ENCODE measurements around the gene NOP53. TPM values are rescaled to one million over a fixed set of nuclear protein-coding genes. Genes with fewer than 3 reads are reported as not detected.
"Not testable (repeated sequence)": the region's sequence is repeated elsewhere in the genome, so short reads cannot be mapped to it uniquely, and the experiment has no call there.

Gene NOP53
- total and polyA plus RNA-seq, 7 donors, result 96.3 to 268 (median 166) TPM

DNA sequence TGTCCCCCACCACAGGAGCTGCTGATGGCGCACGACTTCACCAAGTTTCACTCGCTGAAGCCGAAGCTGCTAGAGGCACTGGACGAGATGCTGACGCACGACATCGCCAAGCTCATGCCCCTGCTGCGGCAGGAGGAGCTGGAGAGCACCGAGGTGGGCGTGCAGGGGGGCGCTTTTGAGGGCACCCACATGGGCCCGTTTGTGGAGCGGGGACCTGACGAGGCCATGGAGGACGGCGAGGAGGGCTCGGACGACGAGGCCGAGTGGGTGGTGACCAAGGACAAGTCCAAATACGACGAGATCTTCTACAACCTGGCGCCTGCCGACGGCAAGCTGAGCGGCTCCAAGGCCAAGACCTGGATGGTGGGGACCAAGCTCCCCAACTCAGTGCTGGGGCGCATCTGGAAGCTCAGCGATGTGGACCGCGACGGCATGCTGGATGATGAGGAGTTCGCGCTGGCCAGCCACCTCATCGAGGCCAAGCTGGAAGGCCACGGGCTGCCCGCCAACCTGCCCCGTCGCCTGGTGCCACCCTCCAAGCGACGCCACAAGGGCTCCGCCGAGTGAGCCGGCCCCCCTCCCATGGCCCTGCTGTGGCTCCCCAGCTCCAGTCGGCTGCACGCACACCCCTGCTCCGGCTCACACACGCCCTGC lies 4.4 kb upstream of the NOP53 start:
- Histone ChIP-seq H3K36me3 (ENCODE audit: insufficient read depth in 1 of 2, low read depth in 1 of 2) (peaks cover 0 to 20% of the 10 kb centered on the region in 2 donors), H3K27me3 (ENCODE audit: insufficient read depth in 3 of 3, low read length in 2 of 3) (no peaks in the 10 kb centered on the region), H3K4me3 (no peak overlapping the region), H3K9me3 (no peaks in the 10 kb centered on the region), H3K27ac (no peak overlapping the region), H3K4me1 (peaks cover 21% of the 10 kb centered on the region)
- WGBS, 3 donors, result 68 to 72% (median 68%) methylated on average over 45 to 48 of the region's 48 CpGs
- intact Hi-C loops (cut with DNase I), result no loop called here
- no peak for ATAC-seq
- DNase-seq, result no peak
- TF ChIP-seq CTCF (IDR thresholded peaks at IDR 0.05), result no peak

DNA sequence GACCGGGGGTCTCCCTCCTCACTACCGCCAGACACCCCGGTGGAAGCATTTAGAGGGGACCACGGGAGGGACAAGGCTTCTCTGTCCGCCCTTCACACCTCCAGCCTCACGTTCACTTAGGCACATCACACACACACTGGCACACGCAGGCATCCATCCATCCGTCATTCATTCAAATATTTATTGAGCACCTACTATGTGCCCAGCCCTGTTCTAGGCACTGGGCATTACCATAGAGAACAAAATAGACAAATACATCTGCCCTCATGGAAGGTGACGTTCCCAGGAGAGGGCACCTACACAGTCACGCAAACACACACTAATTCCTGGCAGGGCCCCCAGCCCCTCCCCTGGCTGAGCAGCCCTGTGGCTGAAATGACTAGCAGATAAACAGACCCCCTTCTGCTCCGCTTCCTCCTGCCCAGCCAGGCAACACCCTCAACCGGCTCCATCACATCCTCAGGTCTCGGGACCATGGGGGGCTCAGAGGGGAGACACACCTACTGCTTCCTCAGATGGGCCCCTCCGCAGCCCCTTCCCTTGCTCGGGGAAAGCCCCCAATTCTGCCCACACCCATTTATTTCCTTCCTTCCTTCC lies 3.7 kb upstream of the NOP53 start:
- TF ChIP-seq CTCF (IDR thresholded peaks at IDR 0.05), result no peak
- H3K27ac ChIP-seq, result peak overlapping the region; percentile 79
- WGBS, 3 donors, result 76 to 82% (median 78%) methylated on average over 13 to 15 of the region's 15 CpGs
- H3K4me1 ChIP-seq, result peaks cover 27% of the 10 kb centered on the region
- H3K27me3 ChIP-seq (ENCODE audit: insufficient read depth in 3 of 3, low read length in 2 of 3), result no peaks in the 10 kb centered on the region
- no peaks in the 10 kb centered on the region for H3K9me3 ChIP-seq
- no peak for ATAC-seq
- intact Hi-C loops (cut with DNase I), result loop anchor here in 1 of 2 donors (2.0 kb wide), 1 partner anchor 27 kb away; no protein-coding TSS in a partner anchor
- peaks cover 0 to 18% of the 10 kb centered on the region in 2 donors for H3K36me3 ChIP-seq (ENCODE audit: insufficient read depth in 1 of 2, low read depth in 1 of 2)
- H3K4me3 ChIP-seq, result no peak overlapping the region
- DNase-seq, result no peak

DNA sequence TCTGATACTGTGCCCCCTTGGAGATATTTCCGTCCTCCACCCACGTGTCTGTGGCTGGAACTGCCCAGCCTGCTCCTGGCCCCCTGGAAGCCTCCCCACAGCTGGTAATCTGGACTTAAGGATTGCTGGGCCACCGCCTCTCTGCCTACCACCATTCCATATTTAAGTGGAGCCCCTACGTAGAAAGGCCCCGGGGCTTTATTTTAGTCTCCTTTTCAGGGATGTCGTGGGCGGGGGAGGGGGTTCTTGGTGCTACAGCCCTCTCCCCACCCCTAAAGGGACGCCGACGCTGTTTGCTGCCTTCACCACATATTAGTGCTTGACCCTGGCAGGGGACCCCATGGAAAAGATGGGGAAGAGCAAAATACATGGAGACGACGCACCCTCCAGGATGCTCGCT lies 2.7 kb upstream of the NOP53 start:
- no peak for ATAC-seq
- intact Hi-C loops (cut with DNase I), result loop anchor here in 1 of 2 donors (1.0 to 2.0 kb wide), 2 partner anchors 19 to 28 kb away; no protein-coding TSS in a partner anchor

DNA sequence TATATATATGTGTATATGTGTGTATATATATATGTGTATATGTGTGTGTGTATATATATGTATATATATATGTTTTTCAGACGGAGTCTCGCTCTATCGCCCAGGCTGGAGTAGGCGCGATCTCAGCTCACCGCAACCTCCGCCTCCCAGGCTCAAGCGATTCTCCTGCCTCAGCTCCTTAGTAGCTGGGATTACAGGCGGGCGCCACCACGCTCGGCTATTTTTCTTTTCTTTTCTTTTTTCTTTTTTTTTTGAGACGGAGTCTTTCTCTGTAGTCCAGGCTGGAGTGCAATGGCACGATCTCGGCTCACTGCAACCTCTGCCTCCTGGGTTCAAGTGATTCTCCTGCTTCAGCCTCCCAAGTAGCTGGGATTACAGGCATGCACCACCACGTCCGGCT lies 783 bp downstream of the NOP53 start:
- Histone ChIP-seq H3K36me3 (ENCODE audit: insufficient read depth in 1 of 2, low read depth in 1 of 2) (peaks cover 4 to 47% of the 10 kb centered on the region in 2 donors), H3K4me1 (peaks cover 30% of the 10 kb centered on the region)

More for the DNA sequence above, 2.7 kb upstream of the NOP53 start:
- whole genome bisulfite sequencing, 3 donors, result 18 to 27% (median 22%) methylated on average over 13 of the region's 13 CpGs
- Histone ChIP-seq H3K9me3 (no peaks in the 10 kb centered on the region), H3K27me3 (ENCODE audit: insufficient read depth in 3 of 3, low read length in 2 of 3) (no peaks in the 10 kb centered on the region), H3K36me3 (ENCODE audit: insufficient read depth in 1 of 2, low read depth in 1 of 2) (peaks cover 0 to 26% of the 10 kb centered on the region in 2 donors), H3K4me3 (peak overlapping the region; percentile 64), H3K27ac (peak overlapping the region; percentile 79), H3K4me1 (peaks cover 30% of the 10 kb centered on the region)
- DNase-seq, result no peak
- no peak for TF ChIP-seq CTCF (IDR thresholded peaks at IDR 0.05)

DNA sequence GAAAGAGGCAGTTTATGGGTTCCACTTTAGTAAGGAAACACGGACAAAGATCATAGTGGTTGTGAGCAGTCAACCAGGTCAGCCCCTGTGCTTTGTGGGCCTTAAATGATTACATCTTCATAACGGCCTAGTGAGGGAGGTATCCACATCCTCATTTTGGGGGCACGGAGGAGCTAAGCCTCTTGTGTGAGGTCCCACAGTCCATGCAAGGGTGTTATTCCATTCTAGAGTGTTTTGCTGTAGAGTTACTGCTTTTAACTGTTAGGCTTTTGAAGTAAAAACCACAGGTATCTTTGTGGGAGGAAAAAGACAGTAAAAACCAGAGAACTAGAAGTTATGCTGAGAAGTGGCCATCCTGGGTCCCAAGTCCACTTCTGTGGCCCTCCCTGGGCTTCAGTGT lies 4.0 kb downstream of the NOP53 start:
- peaks cover 15 to 79% of the 10 kb centered on the region in 2 donors for H3K36me3 ChIP-seq (ENCODE audit: insufficient read depth in 1 of 2, low read depth in 1 of 2)
- 75 to 88% (median 78%) methylated on average over 3 of the region's 3 CpGs for WGBS, 3 donors
- no peaks in the 10 kb centered on the region for H3K9me3 ChIP-seq
- H3K4me1 ChIP-seq, result peaks cover 15% of the 10 kb centered on the region
- no peak for ATAC-seq
- intact Hi-C loops (cut with DNase I), result loop anchor here in 1 of 2 donors (5.0 kb wide), 1 partner anchor 38 kb away; no protein-coding TSS in a partner anchor
- no peak overlapping the region for H3K27ac ChIP-seq
- DNase-seq, result no peak
- no peak for TF ChIP-seq CTCF (IDR thresholded peaks at IDR 0.05)
- H3K27me3 ChIP-seq (ENCODE audit: insufficient read depth in 3 of 3, low read length in 2 of 3), result no peaks in the 10 kb centered on the region
- no peak overlapping the region for H3K4me3 ChIP-seq

More for the DNA sequence above, 783 bp downstream of the NOP53 start:
- H3K4me3 ChIP-seq, result peak overlapping the region; percentile 92
- H3K9me3 ChIP-seq; H3K27ac ChIP-seq; ATAC-seq; DNase-seq; H3K27me3 ChIP-seq (ENCODE audit: insufficient read depth in 3 of 3, low read length in 2 of 3): not testable (repeated sequence)
- intact Hi-C loops (cut with DNase I), result loop anchor here in 1 of 2 donors (5.0 kb wide), 1 partner anchor 41 kb away; no protein-coding TSS in a partner anchor
- WGBS, 3 donors, result 63 to 67% (median 64%) methylated on average over 17 of the region's 17 CpGs
